Left ventricle myocardium inferior (tissue), 1 donor: ENCODE results near the gene PSG2. TPM values are rescaled to one million over a fixed set of nuclear protein-coding genes. Genes with fewer than 3 reads are reported as not detected.
"Not testable (repeated sequence)": the region's sequence is repeated elsewhere in the genome, so short reads cannot be mapped to it uniquely, and the experiment has no call there.

Experiments used
- DNase-seq: peaks from one replicate; pipeline ENCODE4 v3.0.0-alpha.2; 2020
- H3K27ac ChIP-seq: fragments of 200-600 bp; replicated peaks from 2 replicates; pipeline ENCODE4 v1.8.0; 2021
- H3K27me3 ChIP-seq: fragments of 200-600 bp; 2 replicates; pipeline ENCODE4 v1.8.0; 2021; ENCODE audit warnings: low read depth
- H3K36me3 ChIP-seq: fragments of 200-600 bp; 2 replicates; pipeline ENCODE4 v1.8.0; 2021
- H3K4me1 ChIP-seq: fragments of 200-600 bp; 2 replicates; pipeline ENCODE4 v1.8.0; 2021
- H3K4me3 ChIP-seq: fragments of 200-600 bp; 2 replicates; pipeline ENCODE4 v1.8.0; 2021; ENCODE audit warnings: mild to moderate bottlenecking, moderate library complexity
- H3K9me3 ChIP-seq: fragments of 200-600 bp; replicated peaks from 2 replicates; pipeline ENCODE4 v1.8.0; 2021
- CTCF ChIP-seq: fragments of 200-600 bp; IDR thresholded peaks from 2 replicates; pipeline ENCODE4 v1.8.0; 2021; ENCODE audit warnings: antibody characterized with exemption, mild to moderate bottlenecking, borderline replicate concordance
- intact Hi-C: fragments of 100-400 bp; cut with micrococcal nuclease; formaldehyde crosslinking; loops from one replicate; pipeline ENCODE4 v1.11.0; 2022
- total RNA-seq: library from RNA; stranded (reverse); fragmentation: NEBNext Ultra II Directional; extraction: Animal tissue kit (Norgen Biotek cat#: 25700); gene quantifications from one replicate; pipeline ENCODE4 v1.2.1, GENCODE V29; 2021
- donor health status: DM: no; HTN: yes; CAD: no; lungs with severe emphysema.

PSG2 gene
- total RNA-seq, 1 donor from 2014 or later = not detected

DNA sequence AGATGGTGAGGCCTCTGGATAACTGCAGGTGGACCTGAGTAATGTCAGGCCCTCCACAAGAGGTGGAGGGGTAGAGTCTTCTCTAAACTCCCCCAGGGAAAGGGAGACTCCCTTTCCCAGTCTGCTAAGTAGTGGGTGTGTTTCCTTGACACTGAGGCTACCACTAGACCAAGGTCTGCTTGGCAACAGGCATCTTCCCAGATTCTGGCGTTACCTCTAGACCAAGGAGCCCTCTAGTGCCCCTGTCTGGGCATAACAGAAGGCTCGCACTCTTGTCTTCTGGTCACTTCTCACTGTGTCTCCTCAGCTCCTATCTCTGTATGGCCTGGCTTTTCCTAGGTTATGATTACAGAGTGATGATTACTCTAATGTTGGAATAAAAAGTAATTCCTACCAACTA lies 50.9 kb downstream of the PSG2 start:
- H3K4me1 ChIP-seq, H3K9me3 ChIP-seq, H3K27me3 ChIP-seq, H3K36me3 ChIP-seq, DNase-seq, H3K4me3 ChIP-seq, H3K27ac ChIP-seq, intact Hi-C loops: not testable (repeated sequence)
- peak; percentile 49 for TF ChIP-seq CTCF

GRCh38 chr19:43028866-43029265 lies 53.6 kb downstream of the PSG2 start:
- no peak overlapping the region for H3K4me3 ChIP-seq
- intact Hi-C loops = no loop called here
- H3K27me3 ChIP-seq = no peaks in the 10 kb centered on the region
- H3K36me3 ChIP-seq = no peaks in the 10 kb centered on the region
- TF ChIP-seq CTCF = no peak
- no peak overlapping the region for H3K27ac ChIP-seq
- H3K9me3 ChIP-seq = no peaks in the 10 kb centered on the region
- no peaks in the 10 kb centered on the region for H3K4me1 ChIP-seq
- no peak for DNase-seq

- DNase-seq, H3K27ac ChIP-seq, H3K27me3 ChIP-seq, H3K36me3 ChIP-seq, H3K4me3 ChIP-seq, intact Hi-C loops, H3K4me1 ChIP-seq, H3K9me3 ChIP-seq: not testable (repeated sequence)
- peak; percentile 30 for TF ChIP-seq CTCF
Observed at GRCh38 chr19:43027985-43028384, 54.5 kb downstream of the PSG2 start.

DNA sequence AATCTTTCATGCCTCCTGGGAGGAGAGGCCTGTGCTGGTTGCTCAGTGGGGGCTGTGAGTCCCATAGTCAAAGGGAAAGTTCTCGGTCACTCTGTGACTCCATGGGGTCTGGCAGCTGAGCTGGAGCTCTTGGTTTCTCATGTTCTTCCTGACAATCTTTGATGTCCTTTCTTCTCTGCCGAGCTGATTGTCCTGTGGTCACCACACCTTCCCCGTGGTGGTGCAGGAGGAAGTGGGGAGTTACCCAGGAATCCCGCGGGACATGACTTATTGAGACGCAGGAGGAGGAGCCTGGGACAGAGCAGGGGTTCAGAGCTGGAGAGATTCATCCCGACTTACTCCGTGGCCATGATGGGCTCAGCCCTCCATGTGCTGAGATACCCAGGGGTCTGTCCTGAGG lies 55.4 kb downstream of the PSG2 start:
- H3K27me3 ChIP-seq, H3K9me3 ChIP-seq, H3K27ac ChIP-seq, DNase-seq, H3K36me3 ChIP-seq, H3K4me3 ChIP-seq, intact Hi-C loops, H3K4me1 ChIP-seq: not testable (repeated sequence)

GRCh38 chr19:43026369-43026768 lies 56.1 kb downstream of the PSG2 start, which contains the start of gene PSG11:
Gene PSG11 (minus strand): TSS chr19:43026469. CDS start chr19:43026372, 97 bp downstream.
- not testable (repeated sequence) for H3K36me3 ChIP-seq

GRCh38 chr19:43022098-43022497 lies 60.4 kb downstream of the PSG2 start:
- H3K27ac ChIP-seq, intact Hi-C loops, H3K4me3 ChIP-seq, H3K36me3 ChIP-seq, H3K4me1 ChIP-seq, DNase-seq, H3K9me3 ChIP-seq, H3K27me3 ChIP-seq: not testable (repeated sequence)

More at GRCh38 chr19:43026369-43026768, 56.1 kb downstream of the PSG2 start, which contains the start of gene PSG11:
- H3K9me3 ChIP-seq, H3K27ac ChIP-seq, H3K4me3 ChIP-seq, H3K4me1 ChIP-seq, intact Hi-C loops, H3K27me3 ChIP-seq, DNase-seq: not testable (repeated sequence)

DNA sequence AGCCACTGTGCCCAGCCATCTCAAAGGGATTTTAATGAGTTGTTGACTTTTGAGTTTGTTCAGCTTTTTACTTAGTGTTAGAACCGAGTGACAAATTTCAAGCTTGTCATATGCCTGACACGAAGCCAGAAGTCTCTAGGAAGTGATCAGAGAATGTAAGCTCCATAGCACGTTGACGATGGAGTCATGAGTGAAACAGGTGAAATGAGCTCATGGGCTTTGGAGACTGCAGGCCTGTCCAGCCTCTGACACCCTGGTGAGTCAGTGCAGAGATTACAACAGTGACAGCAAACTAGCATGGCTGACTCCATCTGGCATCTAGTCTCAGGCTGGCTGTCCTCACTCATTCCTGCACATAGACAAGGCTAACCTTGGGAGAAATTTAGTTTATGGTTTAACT lies 60.9 kb downstream of the PSG2 start:
- DNase-seq, H3K9me3 ChIP-seq, H3K4me3 ChIP-seq, H3K27ac ChIP-seq, intact Hi-C loops, H3K36me3 ChIP-seq, H3K4me1 ChIP-seq, H3K27me3 ChIP-seq: not testable (repeated sequence)

DNA sequence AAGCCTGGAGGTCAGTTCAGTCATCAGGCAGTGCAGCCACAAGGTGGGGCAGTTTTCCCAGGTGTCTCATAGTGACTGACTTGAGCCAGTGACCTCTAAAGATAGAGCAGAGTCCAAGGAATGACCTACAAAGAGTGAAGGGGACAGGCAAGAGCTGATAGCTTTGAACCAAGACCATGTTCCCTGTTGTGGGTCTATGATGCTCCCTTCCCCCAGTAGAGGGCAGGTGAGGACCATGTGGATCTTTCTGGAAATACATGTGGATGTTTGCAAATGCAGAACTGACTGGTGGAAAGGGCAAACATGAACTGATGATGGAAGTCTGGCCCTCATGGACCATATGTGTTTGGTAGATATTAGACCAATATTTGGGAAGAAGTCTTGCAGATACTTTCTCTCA lies 62.9 kb downstream of the PSG2 start:
- H3K27me3 ChIP-seq, H3K9me3 ChIP-seq, H3K36me3 ChIP-seq, H3K27ac ChIP-seq, H3K4me3 ChIP-seq, H3K4me1 ChIP-seq, DNase-seq, intact Hi-C loops: not testable (repeated sequence)

Other genes with a start within 250 kb of the PSG2 start
- gene PSG1, start 203.0 kb downstream of the PSG2 start, total RNA-seq = not detected
- gene PSG6, start 164.8 kb downstream of the PSG2 start, total RNA-seq = not detected
- not detected for gene PSG7, start 145.5 kb downstream of the PSG2 start, total RNA-seq
- gene PSG11, start 56.2 kb downstream of the PSG2 start, total RNA-seq = not detected
- gene PSG5, start 103.8 kb upstream of the PSG2 start, total RNA-seq = not detected
- gene PSG4, start 122.9 kb upstream of the PSG2 start, total RNA-seq = not detected
- not detected for gene PSG9, start 186.8 kb upstream of the PSG2 start, total RNA-seq